H4 (cell line): Measurements from ENCODE around the gene DNAH5. TPM values are rescaled to one million over a fixed set of nuclear protein-coding genes. Genes with fewer than 3 reads are reported as not detected.
A peak's percentile ranks its signal among the peaks of the same experiment; 100 is the strongest.

Experiments
- DNase-seq: peaks from one replicate; pipeline ENCODE4 v3.0.0-alpha.2; 2015; ENCODE audit warnings: low spot score
- total RNA-seq: library from RNA; depleted of rRNA; stranded (reverse); fragments of >200 nt; shearing (Covaris generic); gene quantifications from 2 replicates; pipeline ENCODE4 v1.2.3, GENCODE V29; 2014

Gene DNAH5
- total RNA-seq, 1 experiment from 2014 or later, result 1.5 TPM

DNA sequence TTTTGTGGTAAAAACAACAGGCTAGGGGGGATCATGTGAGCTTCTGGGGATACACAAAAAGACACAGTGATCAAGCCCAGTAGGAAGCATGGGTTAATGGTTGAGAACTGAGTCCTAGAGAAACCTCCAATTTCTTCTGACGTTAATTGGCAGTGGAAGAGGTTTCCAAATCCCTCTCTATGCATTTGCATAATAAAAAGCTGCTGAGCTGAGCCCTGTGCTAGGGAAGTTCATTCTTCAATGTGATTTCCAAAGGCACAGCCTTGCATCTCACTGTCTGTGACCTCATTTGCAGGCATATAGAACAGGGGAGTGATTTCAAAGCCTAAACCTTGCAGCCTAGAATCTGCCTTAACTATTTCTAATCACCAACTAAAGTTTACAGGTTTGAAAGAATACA is 812 bp downstream of the DNAH5 start:
- DNase-seq, result no peak

DNA sequence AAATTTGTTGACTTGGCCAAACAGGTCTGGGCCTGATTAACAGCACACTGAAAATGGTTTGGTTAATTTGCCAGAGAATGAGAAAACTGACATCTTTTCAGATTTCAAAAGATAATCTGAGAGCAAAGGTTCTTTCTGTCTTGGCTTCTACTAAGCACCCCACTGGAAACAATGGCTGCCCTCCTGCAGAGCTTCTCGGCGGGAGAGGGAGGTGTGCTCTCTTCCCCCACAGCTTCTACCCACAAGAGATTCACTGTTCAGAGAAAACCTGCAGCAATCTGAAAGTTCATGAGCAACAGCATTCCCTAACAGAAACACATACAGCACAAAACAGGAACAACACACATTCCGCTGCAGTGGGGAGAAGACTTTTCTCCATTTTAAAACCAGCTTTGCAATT is 3.0 kb downstream of the DNAH5 start:
- no peak for DNase-seq

DNA sequence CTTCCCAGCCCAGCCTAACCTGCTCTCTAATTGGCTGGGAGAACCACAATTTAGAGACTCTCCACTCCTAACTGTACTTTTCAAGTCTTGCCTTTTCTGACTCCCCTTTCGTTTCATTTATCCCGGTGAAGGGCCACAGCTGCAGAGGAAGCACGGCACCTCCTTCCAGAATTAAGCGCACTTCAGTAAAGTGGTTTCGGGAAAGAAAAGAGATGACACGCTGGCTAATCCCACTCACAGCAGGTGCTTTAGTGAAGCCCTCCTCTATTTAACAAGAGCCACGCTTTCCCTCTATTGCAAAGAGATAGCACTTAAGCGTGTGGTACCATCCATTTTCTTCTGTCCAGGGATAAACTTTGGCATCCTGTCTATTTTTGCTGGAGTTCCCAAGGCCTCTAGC is 4.8 kb downstream of the DNAH5 start:
- DNase-seq, result no peak

GRCh38 chr5:13934921-13935320 is 9.6 kb downstream of the DNAH5 start:
- no peak for DNase-seq

GRCh38 chr5:13934125-13934524 is 10.4 kb downstream of the DNAH5 start:
- no peak for DNase-seq

GRCh38 chr5:13932561-13932960 is 11.9 kb downstream of the DNAH5 start:
- no peak for DNase-seq

GRCh38 chr5:13932011-13932410 is 12.5 kb downstream of the DNAH5 start:
- no peak for DNase-seq

- no peak for DNase-seq
Measured at GRCh38 chr5:13930541-13931171, 13.8 kb downstream of the DNAH5 start.

DNA sequence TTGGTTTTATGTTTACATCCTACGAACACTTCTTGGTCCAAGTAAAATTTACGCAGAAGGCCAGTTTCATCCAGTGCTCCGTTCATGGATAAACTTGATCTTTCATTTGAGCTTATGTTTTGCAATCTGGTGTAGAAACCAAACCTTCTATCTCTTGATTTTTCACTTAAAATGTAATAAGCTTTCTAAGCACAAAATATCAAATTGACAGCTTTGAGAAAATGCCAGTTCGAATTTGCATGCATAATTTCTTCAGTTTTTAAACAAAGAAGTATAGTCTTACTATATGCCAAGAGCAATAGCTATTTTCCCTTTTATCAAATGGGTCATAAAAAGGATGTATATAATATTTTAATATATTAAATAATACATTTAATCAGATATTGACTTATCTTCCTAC is 17.8 kb downstream of the DNAH5 start:
- no peak for DNase-seq

GRCh38 chr5:13921578-13921977 is 22.9 kb downstream of the DNAH5 start:
- DNase-seq, result no peak

- DNase-seq, result no peak
Measured at GRCh38 chr5:13919786-13920185, 24.7 kb downstream of the DNAH5 start.

GRCh38 chr5:13919087-13919486 is 25.4 kb downstream of the DNAH5 start:
- DNase-seq, result no peak

GRCh38 chr5:13917061-13917460 is 27.4 kb downstream of the DNAH5 start:
- no peak for DNase-seq

DNA sequence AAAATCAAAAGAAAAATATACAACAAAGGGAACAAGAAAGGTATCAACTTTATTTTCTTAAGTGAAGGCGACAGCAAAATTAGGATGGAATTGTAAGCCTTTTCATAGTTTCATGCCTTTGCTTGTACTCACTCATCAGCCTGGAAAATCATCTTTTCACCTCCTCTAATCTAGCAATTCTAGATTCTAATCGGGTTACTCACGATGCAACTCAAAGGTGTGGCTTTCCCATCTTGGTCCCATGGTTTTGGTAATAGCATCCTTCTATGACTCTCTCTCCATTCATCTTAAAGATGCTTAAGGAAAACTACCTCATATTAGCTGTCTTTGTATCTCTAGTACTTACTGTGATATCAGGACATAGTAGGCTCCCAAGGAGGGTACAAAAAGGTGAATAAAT is 30.5 kb downstream of the DNAH5 start:
- no peak for DNase-seq

DNA sequence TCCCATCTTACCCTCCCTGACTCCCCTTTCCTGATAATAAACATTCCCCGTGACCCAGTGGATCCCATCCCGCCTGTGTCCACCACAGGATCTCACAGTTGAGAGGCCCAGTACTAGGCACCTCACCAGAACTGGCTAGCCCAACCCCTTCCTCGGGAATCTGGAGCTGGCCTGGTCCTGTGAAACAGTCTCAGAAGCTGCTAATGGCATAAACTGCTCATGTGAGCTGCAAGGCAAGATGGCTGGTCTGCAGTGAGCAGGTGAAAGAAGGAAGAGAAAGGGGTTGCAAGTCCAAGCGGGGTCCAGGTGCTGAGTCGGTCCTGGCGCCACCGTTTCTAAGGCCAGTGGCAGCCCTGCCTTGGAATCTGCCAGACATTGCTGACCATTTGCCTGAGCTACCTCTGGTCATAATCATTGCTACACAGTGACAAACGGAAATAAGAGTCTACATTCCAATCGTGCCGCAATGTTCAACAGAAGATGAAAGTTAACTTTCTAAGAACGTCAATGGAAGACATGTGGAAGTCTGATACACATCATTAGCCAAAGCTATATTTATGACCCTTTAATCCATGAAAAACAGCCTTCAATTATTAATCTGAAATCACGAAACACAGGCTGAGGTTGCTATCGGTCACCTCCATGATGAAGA is 33.7 kb downstream of the DNAH5 start:
- DNase-seq, result no peak

- no peak for DNase-seq
Measured at GRCh38 chr5:13910201-13910600, 34.3 kb downstream of the DNAH5 start.

- no peak for DNase-seq
Measured at GRCh38 chr5:13909271-13909670, 35.2 kb downstream of the DNAH5 start.

DNA sequence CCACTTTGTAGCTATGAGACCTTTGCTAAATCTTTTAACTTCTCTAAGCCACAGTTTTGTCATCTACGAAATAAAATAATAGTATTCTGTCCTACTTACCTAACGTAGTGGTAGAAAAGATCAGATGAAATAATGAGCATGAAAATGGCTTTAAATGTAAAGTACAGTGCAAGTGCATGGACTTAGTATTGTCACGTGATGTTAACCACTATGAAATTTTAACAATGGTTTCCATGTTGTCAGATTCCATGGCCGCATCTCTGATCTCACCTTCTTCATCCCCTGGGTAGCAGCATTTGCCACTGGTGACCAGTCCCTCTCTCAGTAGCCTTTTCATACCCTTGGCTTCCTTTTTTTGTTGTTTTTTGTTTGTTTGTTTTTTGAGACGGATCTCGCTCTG is 45.9 kb downstream of the DNAH5 start:
- DNase-seq, result no peak

DNA sequence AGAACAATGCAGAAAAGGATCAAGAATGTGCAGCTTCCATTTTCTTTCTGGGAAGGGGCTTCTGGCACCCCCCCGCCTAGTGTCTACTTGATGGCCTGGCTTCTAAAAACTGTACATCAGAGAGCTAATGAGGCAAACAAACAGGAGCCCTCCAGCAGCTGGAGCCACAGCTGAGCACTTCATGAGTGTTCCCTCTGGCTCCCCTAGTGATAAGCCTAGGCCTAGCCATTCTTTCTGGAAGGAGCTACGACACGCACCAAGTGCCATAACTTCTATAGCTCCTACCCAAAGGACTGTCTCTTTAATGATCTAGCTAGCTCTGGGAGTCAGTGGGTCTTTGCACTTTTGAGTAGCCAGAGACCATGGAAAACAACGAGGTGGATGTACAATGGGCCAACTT is 66.1 kb downstream of the DNAH5 start:
- DNase-seq, result no peak

GRCh38 chr5:13866792-13867191 is 77.7 kb downstream of the DNAH5 start:
- peak; percentile 42 for DNase-seq

DNA sequence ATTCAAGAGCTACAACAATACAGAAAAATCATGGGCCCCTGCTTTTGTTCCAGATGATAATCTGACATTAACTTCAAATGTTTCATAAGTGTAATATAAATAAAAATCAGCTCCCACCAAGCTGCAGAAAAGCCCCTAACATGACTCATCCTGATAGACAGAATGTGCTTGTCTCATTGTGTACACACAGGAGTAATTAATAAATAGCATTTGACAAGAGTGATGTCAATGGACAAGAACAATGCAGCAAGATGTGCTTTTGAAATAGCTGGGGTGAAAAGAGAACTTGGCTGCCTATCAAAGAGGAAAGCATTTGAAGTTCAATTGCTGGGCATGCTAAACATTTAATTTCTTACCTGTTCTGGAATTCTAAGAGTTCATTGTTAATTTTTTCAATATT is 79.2 kb downstream of the DNAH5 start:
- DNase-seq, result no peak

DNA sequence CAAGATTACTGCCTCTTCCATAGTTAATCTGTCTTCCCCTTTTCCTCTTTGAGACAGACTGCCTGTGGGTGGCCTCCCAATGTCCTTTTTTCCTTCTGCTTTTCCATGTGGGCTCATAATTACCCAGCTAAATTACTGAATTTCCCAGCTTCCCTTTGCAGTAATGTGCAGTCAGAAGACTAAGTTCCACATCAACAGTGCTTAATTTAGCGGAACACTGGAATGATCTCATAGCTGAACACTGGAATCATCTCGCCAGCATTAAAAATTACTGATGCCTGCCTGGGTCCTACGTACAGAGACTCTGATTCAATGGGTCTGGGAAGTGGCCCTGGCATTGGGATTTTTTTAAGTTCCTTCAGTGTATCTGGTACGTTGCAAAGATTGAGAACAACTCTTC is 84.3 kb downstream of the DNAH5 start:
- no peak for DNase-seq

DNA sequence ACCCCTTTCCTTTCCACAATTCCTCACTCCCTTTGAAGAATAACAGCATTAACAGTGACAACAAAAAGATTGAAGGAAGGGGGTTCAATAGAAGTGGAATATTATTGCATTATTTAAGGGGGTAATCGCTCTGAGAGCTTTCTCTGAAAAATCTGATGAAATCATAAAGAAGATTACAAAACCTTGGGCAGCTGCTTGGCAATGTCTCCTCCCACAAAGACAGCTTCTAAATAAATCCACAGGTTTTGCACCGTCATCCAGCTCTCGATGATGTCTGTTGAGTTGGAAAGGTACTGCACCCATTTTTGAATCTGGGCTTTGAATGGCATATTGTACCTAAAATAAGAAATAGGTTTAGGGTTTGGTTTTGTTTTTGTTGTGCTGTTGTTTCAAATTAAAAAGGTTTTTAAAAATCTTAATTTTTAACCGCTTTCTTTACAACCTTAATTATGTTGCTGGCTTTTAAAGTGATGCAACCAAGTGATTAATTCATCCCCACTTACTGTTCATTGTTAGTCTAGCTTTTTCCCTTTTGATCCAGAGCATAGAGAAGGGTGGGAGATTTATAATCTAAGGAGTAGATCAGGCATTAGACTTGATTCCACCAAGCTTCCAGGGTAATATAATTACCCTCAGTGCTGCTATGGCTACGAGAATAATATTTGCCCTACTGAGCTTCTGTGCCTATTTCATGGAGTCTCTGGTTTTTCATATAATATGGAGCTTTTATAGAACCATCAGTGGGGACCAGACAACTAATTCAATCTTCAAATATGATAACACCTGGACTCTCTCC is 85.0 kb downstream of the DNAH5 start:
- DNase-seq, result peak; percentile 56
